Right lung (tissue), 5 donors: ENCODE data around the gene PTPN7. TPM values are rescaled to one million over a fixed set of nuclear protein-coding genes. Genes with fewer than 3 reads are reported as not detected.
"Not testable (repeated sequence)": the region's sequence is repeated elsewhere in the genome, so short reads cannot be mapped to it uniquely, and the experiment has no call there.

ENCODE experiments used
- DNase-seq, 2 donors: peaks; one replicate each; pipeline ENCODE4 v3.0.0-alpha.2; 2013
- polyA plus RNA-seq, 5 donors: library from polyadenylated mRNA; unstranded; fragments of 120-200 nt; gene quantifications; one replicate each; pipeline versions ENCODE4 v1.2.1 to v1.2.3, GENCODE V29; 2013; ENCODE audit warnings: inconsistent platforms in 1 of 5, low replicate concordance in 1 of 5; ENCODE audit not compliant: insufficient read length in 5 of 5, insufficient read depth in 1 of 5

Gene PTPN7
- polyA plus RNA-seq, 5 donors, result 1.2 to 1.5 (median 1.4) TPM

DNA sequence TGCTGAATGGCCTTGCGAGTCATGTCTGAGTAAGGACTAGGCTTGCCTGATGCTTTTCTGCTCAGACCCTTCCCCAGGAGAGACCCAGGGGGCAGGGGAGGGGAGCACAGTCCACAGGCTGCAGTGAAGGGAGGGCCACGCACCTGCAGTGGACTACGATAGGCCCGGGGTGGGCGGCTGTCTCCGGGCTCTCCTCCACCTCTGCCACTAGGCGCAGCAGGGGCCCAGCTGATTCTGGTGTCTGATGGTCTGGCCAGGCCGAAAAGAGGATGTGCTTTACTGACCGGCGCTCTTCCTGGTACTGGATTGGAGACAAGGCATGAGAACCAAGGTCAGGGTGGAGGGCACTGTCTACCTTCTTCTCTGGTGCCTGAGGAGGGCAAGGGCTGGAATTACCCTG, 8.0 kb downstream of the PTPN7 start:
- DNase-seq, result no peak

DNA sequence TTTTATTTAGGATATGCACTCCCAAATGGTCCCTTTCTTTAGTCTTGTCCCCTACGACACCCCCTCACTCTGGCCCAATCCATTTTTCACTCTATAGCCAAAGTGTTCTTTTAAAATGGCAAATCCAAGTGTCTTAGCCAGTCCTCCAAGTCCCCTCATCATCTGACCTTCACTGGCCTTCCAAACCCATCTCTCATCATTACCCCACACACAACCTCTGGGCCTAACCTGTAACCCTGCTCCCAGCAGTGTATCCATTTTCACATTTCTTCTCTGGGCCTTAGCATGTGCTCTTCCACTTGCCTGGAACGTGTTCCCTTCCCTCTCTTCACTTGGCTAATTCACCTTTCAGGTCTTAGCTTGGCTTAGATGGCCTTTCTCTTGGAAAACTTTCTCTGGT, 9.4 kb downstream of the PTPN7 start:
- no peak for DNase-seq

DNA sequence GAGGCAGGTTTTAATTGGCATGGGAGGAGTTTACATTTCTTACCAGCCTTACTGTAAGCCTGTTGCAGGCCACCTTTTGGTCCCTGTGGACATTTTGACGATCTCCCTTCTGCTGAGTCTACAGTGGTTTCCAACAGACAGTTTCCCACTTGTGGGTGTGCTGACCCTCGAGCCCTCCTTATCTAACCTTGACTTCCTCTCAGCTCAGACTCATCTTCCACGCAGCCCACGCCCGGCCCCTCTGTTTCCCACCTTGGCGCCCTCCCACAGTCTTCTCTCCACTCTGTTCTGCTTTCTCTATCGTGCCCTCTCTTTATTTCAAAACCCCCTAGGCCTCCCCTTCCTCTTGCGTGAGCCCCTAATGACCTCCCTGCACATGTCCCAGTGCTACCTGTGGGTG, 9.8 kb downstream of the PTPN7 start:
- no peak for DNase-seq

DNA sequence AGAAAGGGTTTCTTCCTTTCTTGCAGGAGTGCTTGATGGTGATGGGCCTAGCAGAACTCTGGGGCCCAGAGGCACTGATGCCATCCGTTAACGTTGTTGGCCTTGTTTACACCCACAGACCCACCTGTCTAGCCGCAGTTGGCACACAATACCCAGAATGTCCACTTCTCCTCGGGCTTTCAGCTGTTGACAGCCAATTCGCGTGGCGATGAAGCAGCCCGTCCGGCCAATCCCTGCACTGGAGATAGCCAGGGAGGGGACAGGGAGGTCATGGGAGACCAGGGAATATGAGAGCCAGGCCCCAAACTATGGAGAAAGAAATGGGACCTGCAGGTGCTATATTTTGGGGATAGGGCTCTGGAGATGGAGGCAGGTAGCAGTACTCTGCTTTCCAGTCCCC, 10.2 kb downstream of the PTPN7 start:
- DNase-seq, result no peak

DNA sequence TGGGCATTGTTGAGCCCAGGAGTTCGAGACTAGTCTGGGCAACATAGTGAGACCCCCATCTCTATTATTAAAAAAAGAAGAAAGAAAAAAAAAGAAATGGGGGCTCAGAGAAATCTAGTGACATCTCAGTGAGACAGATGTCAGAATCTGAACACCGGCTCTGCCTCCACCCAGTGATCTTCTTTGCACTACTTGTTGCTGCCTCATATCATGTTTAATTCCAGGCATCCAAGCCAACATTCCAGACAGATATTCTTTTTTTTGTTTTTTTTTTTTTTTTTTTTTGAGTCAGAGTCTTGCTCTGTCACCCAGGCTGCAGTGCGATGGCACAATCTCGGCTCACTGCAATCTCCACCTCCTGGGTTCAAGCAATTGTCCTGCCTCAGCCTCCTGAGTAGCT, 10.8 kb downstream of the PTPN7 start:
- no peak for DNase-seq

DNA sequence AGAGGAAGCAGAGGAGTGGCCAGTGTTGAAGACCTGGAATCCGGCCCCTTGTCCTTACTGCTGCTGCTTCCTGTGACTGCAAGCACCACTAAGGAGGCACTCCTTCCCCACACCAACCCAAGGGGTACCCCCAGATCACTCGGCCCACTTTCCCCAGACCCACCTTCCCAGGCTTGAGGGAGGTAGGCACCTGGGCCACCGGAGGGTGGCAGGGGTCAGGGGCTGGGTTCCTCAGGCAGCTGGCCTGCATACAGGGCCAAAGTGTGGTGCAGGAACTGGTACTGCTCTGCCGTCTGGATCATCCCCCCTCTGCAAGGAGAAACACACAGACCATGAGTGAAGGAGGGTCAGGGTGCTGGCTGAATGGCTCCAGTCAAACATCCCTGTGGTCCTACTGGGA, 12.0 kb downstream of the PTPN7 start:
- DNase-seq, result no peak

DNA sequence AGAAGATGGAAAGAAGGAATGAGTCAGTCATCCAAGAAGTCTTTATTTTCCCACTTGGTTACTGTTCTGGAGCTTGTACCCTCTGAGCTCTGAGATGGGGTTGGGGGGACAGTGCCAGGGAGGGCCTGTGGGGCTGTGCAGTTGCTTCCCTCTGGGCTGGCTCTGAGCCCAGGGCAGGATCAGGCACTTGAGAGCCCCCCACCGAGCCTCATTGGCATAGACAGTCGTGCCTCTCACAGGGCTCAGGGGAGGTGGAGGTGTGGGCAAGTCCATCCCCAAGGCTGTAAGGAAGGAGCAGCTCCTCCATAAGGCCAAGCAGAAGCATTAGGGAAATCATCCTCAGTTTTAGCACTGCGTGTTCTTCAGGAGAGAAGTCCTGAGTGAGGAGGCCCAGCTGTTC, 13.4 kb downstream of the PTPN7 start:
- DNase-seq, result no peak

DNA sequence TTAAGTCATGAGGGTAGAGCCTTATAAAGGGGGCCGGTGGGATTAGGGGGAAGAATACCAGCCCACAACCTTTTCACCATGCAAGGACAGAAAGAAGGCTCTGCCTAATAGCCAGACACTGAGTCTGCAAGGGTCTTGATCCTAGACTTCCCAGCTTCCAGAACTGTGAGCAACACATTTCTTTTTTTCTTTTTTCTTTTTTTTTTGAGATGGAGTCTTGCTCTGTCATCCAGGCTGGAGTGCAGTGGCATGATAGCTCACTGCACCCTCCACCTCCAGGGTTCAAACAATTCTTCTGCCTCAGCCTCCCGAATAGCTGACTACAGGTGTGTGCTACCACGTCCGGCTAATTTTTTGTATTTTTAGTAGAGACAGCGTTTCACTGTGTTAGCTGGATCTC, 14.1 kb downstream of the PTPN7 start:
- DNase-seq, result no peak

DNA sequence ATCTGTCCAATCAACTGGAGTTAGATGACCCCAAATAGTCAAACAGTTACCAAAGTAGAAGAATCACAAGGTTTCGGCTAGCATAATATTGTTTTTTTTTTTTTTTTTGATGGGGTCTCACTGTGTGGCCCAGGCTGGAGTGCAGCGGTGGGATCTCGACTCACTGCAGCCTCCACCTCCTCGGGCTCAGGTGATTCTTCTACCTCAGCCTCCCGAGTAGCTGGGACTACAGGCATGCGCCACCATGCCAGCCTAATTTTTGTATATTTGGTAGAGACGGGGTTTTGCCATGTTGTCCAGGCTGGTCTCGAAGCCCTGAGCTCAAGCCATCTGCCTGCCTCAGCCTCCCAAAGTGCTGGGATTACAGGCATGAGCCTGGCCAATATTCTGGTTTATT, 14.7 kb downstream of the PTPN7 start:
- DNase-seq, result not testable (repeated sequence)

DNA sequence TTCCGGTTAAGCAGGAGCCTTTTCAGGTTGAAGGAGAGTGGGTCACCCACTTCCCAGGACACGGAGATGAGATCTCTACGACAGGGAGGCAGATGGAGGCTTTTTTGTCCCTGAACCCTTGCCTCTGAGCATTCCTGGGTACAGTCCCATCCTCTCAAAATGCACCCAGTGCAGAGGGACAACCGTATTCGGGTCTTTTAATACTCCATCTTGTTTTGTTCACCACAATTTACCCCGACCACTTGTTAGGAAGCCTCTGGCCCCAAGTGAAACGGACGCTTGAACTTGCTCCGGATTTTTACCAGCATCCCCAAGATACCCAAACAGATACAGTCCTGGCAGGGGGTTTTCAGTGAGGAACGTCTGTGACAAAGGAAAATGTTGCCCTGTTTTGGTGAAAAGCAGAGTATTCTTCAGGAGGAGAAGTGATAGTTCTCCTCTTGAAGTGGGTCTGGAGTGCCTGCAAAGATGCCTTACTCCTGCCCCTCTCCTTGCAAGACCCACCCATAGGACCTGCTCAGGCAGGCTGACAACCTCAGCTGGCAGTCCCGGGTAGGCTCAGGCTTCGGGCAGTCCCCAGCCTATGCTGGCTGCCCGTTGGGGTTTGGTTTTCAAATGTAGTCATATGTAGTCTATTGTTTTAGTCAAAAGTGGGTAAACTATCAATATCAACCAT, 15.2 kb downstream of the PTPN7 start:
- DNase-seq, result no peak

DNA sequence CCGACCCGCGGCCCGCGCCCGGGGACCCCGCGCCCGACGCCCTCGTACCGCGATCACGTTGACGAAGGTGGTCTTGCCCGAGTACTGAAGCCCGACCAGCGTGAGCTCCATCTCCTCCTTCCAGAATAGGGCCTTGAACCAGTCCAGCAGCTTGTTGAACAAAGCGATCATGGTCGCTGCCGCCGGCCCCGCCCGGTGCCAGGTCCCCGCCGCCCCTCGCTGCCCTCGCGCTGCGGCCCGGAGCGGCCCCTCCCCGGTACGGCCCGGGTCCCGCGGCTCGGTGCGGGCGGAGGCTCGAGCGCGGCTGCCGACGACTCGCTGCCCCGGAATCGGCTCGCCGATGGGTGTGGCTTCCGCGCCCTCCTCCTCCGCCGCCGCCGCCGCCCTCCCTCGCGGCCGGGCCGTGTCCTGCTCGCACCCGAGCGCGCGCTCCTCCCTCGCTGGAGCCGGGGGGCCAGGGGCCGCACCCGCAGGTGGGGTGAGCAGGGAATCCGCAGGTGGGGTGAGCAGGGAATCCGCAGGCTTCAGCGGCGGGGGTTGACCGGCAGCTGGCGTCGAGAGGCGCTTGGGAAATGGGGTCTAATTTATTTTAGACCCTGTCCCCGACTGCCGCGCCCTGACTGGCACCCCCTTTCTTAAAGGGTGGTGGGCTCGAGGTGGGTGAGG, 15.9 kb downstream of the PTPN7 start, which contains the start of gene ARL8A:
Gene ARL8A (minus strand): TSS at position 336 of the 666 bp plus-strand sequence. CDS start 165 bp downstream, at position 171.
- DNase-seq, result no peak

DNA sequence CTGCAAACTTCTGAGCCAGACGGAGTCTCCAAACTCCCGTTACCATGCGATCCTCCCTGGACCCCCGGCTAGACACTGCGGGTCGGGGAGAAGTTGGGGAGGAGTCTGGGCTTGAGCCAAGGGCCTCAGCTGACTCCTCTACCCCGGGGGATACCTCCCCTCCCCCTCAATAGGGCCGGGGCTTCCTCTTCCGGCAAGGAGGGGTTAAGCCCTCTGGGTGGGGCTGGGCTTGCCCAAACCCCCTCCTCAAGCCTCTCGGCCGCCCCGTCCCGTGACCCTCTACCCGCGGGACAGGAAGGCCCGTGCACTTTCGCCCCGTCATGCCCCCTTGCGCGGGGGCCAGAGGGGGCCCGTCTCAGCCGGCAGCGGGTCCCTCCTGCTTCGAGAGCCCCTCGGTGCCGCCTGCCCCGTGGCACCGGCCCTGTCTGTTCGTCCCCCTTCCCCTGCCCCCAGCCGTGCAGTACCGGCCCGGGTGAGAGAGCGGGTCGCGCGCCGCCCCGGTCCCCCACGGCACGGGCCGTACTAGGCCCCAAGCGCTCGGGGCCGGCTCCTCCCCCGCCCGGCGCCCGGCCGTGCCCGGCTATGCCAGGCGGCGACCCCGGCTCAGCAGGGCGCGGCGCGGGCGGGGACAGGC, 16.5 kb downstream of the PTPN7 start:
- DNase-seq, result no peak

DNA sequence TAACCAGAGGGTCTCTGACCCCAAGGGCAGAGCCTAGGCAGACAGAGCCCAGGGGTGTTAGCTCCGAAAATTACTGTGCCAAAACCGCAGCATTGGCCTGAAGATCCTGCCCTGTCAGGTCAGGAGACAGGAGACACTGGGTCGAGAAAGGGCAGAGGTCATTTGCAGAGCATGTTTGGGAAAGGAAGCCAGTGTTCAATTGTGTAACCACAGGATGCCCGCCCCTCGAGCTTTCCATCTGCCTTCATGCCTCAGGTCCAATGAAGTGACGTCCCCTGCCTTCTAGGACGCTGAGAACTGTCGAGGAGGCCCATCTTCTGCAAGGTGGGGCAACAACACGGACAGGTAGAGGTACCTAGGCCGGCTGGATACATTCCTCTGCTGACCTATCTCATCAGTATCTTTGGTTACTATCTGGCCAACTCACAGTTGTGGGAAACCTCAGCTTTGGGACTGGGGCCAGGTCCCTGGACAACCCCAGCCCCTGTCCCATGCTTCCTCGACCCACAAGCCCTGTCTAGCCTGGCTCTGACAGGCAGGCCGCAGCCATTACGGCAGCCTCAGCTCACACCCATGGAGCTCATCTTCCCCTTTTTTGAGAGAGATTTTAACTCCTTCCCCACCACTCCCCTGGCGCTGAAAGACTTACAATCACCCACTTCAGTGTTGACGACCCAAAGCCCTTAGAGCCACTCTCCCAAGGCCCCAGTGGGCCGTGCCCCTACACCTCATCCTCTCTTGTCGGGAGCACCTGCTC, 17.2 kb downstream of the PTPN7 start:
- no peak for DNase-seq

DNA sequence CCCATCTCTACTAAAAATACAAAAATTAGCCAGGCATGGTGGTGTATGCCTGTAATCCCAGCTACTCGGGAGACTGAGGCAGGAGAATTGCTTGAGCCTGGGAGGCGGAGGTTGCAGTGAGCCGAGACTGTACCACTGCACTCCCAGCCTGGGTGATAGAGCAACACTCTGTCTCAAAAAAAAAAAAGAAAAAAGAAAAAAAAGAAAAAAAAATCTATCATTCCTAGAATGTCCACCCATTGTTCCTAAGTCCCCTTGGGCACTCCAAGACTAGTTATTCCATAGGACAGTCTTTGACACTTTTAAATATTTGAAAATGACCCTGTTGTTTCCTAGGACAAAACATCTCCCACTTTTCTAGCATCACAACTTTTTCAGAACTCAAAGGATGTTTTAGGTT, 18.9 kb downstream of the PTPN7 start:
- not testable (repeated sequence) for DNase-seq

DNA sequence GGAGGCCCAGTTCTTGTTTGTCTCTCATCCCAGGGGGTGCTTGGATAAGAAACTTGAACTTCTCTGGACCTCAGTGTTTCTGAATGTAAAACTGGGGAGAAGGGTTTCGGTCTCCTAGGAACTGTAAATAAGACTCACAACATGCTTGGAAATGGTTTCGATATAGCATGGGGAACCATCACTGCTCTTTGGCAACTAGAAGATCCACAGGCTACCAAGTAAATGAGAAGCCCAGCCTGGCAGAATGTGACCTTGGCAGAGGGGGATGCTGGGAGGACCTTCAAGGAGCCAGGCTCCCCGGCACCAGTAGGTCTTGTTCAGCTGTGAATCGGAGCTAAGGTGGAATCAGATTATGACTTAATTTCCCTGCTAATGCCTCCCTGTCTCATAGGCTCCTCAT, 19.6 kb downstream of the PTPN7 start:
- no peak for DNase-seq

DNA sequence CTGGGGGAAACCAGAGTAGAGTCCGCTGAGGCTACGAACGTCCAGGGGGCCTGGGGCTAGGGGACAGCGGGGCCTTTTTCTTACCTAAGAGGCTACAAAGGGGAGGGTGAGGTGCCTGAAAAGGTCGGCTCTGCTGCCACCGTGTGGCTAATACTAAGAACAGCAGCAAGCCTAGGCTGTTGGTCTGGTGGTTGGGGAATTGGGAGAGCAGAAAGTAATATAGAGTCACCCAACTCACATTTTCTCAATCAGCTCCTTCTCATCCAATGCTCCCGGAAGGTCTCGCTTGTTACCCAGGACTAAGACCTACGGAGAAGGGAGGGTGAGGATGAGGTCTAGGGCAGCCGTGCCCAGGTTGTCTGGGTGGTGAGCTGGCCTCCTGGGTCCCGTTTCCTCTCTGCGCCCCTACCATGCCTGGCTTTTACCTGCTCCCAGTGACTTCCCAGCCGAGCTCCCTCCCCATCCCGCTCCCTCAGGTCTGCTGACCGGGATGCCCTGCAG, 25.1 kb downstream of the PTPN7 start:
- peak in 1 of 2 donors; percentile 67 for DNase-seq

DNA sequence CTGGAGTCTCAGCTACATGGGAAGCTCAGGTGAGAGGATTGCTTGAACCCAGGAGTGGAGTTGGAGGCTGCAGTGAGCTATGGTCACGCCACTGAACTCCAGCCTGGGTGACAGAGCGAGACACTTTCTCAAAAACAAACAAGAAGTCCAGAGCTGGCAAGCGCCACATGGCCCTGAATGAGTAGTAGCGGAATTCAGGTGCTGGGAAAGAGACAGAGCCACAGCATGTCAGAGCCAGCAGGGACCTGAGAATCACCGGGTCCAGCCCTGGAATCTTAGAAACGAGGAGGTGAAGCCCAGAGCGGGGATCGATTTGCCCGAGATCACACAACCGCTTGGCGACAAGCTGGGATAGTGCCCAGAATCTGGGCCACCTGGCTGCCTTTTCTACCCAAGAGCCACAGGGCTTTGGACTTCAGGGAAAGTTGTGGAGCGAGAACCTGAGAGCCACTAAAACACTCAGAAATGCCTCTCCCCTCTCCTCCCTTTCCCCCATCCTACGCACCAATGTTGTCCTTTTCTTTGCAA, 25.7 kb downstream of the PTPN7 start:
- no peak for DNase-seq

DNA sequence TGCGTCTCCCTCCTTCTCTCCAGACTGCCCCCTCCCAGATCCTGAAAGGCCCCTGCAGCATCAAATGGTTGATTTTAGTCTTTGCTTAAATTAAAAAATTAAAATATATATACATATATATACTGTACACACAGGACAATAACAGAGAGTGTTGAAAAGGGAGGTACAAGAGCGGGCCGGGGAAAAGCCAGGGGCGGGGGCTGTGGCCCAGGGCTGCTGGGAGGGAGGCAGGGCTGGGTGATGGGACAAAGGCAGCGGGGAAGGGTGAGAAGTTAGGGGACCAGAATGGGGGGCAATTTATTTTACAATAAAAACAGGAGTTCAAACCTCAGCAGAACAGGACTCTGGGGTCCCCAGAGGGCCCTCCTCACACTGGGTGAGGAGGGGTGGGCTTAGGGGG, 26.4 kb downstream of the PTPN7 start:
- no peak for DNase-seq

DNA sequence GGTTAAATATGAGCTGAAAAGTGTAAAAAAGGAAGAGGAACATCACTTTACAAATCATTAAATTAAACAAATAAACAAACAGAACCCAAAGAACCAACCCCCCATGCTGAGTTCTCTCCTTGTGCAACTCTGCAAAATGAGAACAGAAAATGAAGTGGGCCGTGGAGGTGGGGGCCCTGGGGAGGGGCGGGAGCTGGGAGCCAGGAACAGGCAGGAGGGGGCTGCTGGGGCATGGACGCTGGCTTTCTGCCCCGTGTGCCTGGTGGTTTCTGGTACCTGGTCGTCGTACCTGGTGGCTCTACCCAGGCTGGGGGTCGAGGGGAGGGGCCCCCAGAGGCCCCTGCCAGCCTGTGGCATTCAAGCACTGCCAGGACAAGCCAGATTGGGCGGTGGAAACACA, 26.9 kb downstream of the PTPN7 start:
- DNase-seq, result no peak

DNA sequence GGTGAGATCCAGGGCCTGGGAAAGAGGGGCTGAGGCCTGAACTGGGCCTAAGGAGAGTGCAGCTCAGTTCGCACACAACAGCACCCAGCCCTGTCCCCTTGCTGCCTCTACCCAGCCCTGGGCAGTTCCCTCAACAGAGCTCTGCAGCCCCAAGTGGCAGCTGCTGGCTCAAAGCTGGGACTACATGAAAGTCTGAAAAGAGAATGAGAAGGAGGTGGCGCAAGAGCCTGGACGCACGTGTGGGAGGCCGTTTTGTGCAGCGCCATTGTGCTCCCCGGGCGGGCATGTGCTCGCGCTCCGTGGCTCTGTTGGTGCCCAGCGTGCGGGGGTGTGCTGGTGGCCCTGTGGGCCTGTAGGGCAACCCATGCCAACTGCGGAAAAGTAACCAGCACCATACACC, 27.4 kb downstream of the PTPN7 start:
- no peak for DNase-seq

DNA sequence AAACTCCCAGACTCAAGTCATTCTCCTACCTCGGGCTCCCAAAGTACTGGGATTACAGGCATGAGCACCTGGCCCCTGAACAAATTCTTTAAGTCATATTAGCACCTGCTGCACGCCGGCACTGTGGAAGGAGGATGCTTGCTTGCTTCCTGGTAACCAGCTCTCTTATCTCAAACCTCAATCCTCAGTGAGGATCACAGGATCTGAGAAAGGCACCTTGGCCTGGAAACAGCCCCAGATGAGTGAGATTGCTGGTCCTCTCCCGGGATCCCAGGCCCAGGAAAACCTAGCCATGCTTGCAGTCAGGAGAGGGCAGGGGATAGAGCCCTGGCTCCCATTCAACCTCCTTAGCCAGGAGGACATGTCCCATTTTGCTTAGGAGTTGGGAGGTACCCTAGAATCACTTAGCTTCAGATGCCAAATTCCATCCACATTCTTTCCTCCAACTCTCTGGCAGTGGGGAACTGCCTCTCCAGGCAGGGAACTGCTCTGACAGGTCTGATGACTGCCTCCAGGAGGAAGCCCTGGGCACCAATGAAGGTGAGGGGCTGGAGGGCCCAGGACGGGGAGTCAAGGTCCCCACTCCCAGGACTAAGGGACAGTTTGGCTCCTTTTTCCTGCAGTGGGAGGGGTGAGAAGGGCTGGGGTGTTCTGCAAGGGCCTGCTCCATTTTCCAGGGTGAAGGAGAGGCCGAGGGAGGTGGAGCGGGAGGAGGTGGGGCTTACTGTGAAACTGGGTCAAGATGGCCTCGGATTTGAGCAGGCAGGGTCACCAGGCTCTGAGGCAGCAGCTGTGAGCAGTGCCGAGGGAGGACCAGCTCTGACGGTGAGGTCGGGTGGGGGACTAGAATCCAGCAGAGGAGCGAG, 28.2 kb downstream of the PTPN7 start:
- DNase-seq, result peak in 1 of 2 donors; percentile 58
